Thoracic aorta (tissue), 2 donors: ENCODE data around the gene WNK2. TPM values are rescaled to one million over a fixed set of nuclear protein-coding genes. Genes with fewer than 3 reads are reported as not detected.

Source experiments
- ATAC-seq: fragments of 150-250 bp; one replicate; pipeline ENCODE4 v1.8.0; 2017; ENCODE audit warnings: low read depth; ENCODE audit not compliant: insufficient number of reproducible peaks, low FRiP score
- DNase-seq: peaks from one replicate; pipeline ENCODE4 v3.0.0-alpha.2; 2020; ENCODE audit warnings: low spot score
- H3K27ac ChIP-seq, 2 donors: fragments of 200-600 bp; sonication (generic); 1 replicate in 1 of 2; 2 replicates in 1 of 2; pipeline ENCODE4 v1.5.1; 2016; ENCODE audit warnings: mild to moderate bottlenecking in 2 of 2, moderate library complexity in 2 of 2
- H3K27me3 ChIP-seq: fragments of 200-600 bp; sonication (generic); replicated peaks from 2 replicates; pipeline ENCODE4 v1.6.0; 2016; ENCODE audit warnings: mild to moderate bottlenecking; ENCODE audit not compliant: insufficient read depth
- H3K36me3 ChIP-seq: fragments of 200-600 bp; sonication (generic); one replicate; pipeline ENCODE4 v1.5.1; 2016
- H3K4me1 ChIP-seq, 2 donors: fragments of 200-600 bp; sonication (generic); 1 replicate in 1 of 2; 2 replicates in 1 of 2; pipeline versions ENCODE4 v1.5.1 to v1.6.0; 2016; ENCODE audit warnings: low read depth in 2 of 2, mild to moderate bottlenecking in 1 of 2; ENCODE audit not compliant: control insufficient read depth in 1 of 2
- H3K4me3 ChIP-seq: fragments of 200-600 bp; sonication (generic); 2 replicates; pipeline ENCODE4 v1.5.1; 2016; ENCODE audit warnings: mild to moderate bottlenecking
- H3K9me3 ChIP-seq: fragments of 200-600 bp; sonication (generic); 2 replicates; pipeline ENCODE4 v1.5.1; 2016
- CTCF ChIP-seq: fragments of 200-600 bp; sonication (generic); IDR thresholded peaks from one replicate; pipeline ENCODE4 v1.5.1; 2019; ENCODE audit warnings: antibody characterized with exemption
- total RNA-seq, 2 donors: library from RNA; depleted of rRNA; stranded (reverse); fragments of >200 nt; gene quantifications; one replicate each; pipeline versions ENCODE4 v1.1.0 to v1.2.3, GENCODE V29; 2016

Gene WNK2
- total RNA-seq, 2 donors from 2014 or later = 0.95 to 4.7 TPM

GRCh38 chr9:93210974-93211653 is 27.2 kb downstream of the WNK2 start:
- Histone ChIP-seq H3K27ac (no peak overlapping the region), H3K36me3 (no peaks in the 10 kb centered on the region), H3K4me3 (no peak overlapping the region), H3K4me1 (peaks cover 11 to 23% of the 10 kb centered on the region in 2 donors), H3K9me3 (peaks cover 8% of the 10 kb centered on the region), H3K27me3 (no peaks in the 10 kb centered on the region)
- ATAC-seq = no peak
- no peak for TF ChIP-seq CTCF
- DNase-seq = no peak

GRCh38 chr9:93211654-93212001 is 27.7 kb downstream of the WNK2 start:
- peaks cover 11 to 18% of the 10 kb centered on the region in 2 donors for H3K4me1 ChIP-seq
- TF ChIP-seq CTCF = no peak

GRCh38 chr9:93212409-93212808 is 28.5 kb downstream of the WNK2 start:
- Histone ChIP-seq H3K9me3 (peaks cover 9% of the 10 kb centered on the region), H3K27ac (no peak overlapping the region), H3K4me3 (no peak overlapping the region), H3K27me3 (no peaks in the 10 kb centered on the region), H3K36me3 (no peaks in the 10 kb centered on the region), H3K4me1 (peaks cover 5 to 10% of the 10 kb centered on the region in 2 donors)
- ATAC-seq (no peak), DNase-seq (no peak)
- no peak for TF ChIP-seq CTCF

More at GRCh38 chr9:93211654-93212001, 27.7 kb downstream of the WNK2 start:
- no peak overlapping the region for H3K4me3 ChIP-seq
- H3K36me3 ChIP-seq = no peaks in the 10 kb centered on the region
- no peaks in the 10 kb centered on the region for H3K27me3 ChIP-seq
- no peak for ATAC-seq
- no peak for DNase-seq
- no peak overlapping the region for H3K27ac ChIP-seq
- H3K9me3 ChIP-seq = peaks cover 9% of the 10 kb centered on the region

GRCh38 chr9:93216073-93216365 is 32.1 kb downstream of the WNK2 start:
- Histone ChIP-seq H3K27me3 (no peaks in the 10 kb centered on the region), H3K9me3 (peaks cover 9% of the 10 kb centered on the region), H3K4me1 (no peaks in the 10 kb centered on the region), H3K27ac (no peak overlapping the region), H3K4me3 (no peak overlapping the region), H3K36me3 (no peaks in the 10 kb centered on the region)
- DNase-seq (no peak), ATAC-seq (no peak)
- TF ChIP-seq CTCF = no peak

- Histone ChIP-seq H3K4me3 (no peak overlapping the region), H3K4me1 (no peaks in the 10 kb centered on the region), H3K36me3 (no peaks in the 10 kb centered on the region), H3K27ac (no peak overlapping the region), H3K9me3 (peaks cover 9% of the 10 kb centered on the region), H3K27me3 (no peaks in the 10 kb centered on the region)
- TF ChIP-seq CTCF = no peak
- ATAC-seq = no peak
- no peak for DNase-seq
Observed at GRCh38 chr9:93217706-93218105, 33.8 kb downstream of the WNK2 start.
